ENCODE data around the gene ZNF385B.

GRCh38 chr2:179438654-179439053 is 422.8 kb downstream of the ZNF385B start:
- no peak for TF ChIP-seq CTCF (IDR thresholded peaks at IDR 0.05; ENCODE audit: low read length)
- TF ChIP-seq EZH2phosphoT487 (IDR thresholded peaks at IDR 0.05; ENCODE audit: low read length) = no peak
- no peak for TF ChIP-seq EZH2 (optimal IDR thresholded peaks at IDR 0.05; ENCODE audit: low read depth, low read length)

Data from MM.1S (cell line).